Retinal pigment epithelial cell (primary cell): ENCODE data around the gene UBXN2A.

Experiments used
- DNase-seq: peaks from one replicate; pipeline ENCODE4 v3.0.0-alpha.2; 2010; ENCODE audit warnings: low read depth
- H3K4me3 ChIP-seq: 2 replicates; pipeline ENCODE4 v1.5.1; 2011; ENCODE audit warnings: mild to moderate bottlenecking, low read length, control low read depth, moderate library complexity
- TF ChIP-seq, protein P1 (sequence below): conservative IDR thresholded peaks from 2 replicates; pipeline ENCODE4 v1.5.1; 2011; ENCODE audit warnings: low read depth, low read length, control low read depth, inconsistent platforms

UBXN2A gene

GRCh38 chr2:24046930-24047702 is 106.9 kb downstream of the UBXN2A start, which contains the start of gene WDCP:
Gene WDCP (minus strand): TSS chr2:24047391. CDS start chr2:24039494, 7,897 bp downstream.
- TF ChIP-seq, protein P1, sequence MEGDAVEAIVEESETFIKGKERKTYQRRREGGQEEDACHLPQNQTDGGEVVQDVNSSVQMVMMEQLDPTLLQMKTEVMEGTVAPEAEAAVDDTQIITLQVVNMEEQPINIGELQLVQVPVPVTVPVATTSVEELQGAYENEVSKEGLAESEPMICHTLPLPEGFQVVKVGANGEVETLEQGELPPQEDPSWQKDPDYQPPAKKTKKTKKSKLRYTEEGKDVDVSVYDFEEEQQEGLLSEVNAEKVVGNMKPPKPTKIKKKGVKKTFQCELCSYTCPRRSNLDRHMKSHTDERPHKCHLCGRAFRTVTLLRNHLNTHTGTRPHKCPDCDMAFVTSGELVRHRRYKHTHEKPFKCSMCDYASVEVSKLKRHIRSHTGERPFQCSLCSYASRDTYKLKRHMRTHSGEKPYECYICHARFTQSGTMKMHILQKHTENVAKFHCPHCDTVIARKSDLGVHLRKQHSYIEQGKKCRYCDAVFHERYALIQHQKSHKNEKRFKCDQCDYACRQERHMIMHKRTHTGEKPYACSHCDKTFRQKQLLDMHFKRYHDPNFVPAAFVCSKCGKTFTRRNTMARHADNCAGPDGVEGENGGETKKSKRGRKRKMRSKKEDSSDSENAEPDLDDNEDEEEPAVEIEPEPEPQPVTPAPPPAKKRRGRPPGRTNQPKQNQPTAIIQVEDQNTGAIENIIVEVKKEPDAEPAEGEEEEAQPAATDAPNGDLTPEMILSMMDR, result no peak
- peak within 1 kb of the TSS; percentile 89 for H3K4me3 ChIP-seq
- DNase-seq, result peak; percentile 98

DNA sequence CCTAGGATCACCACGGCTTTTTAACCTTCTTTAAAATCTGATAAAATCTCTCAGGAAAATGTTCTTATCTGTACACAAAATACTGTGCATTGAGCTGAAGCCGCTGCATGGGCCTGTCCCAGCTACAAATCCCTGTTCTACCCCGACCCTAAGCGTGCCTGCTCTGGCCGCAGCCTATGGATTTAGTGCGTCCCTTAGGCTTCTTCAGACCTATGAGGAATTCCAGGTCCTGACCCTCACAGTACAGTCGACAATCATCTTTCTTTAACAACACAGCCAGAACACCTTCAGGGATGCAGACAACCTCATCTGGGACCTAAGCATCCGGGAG is 107.4 kb downstream of the UBXN2A start:
- no peak for DNase-seq
- H3K4me3 ChIP-seq, result peak overlapping the region; percentile 13
- TF ChIP-seq, protein P1, result no peak

GRCh38 chr2:24048769-24049484 is 108.7 kb downstream of the UBXN2A start:
- peak overlapping the region; percentile 71 for H3K4me3 ChIP-seq
- DNase-seq, result no peak

DNA sequence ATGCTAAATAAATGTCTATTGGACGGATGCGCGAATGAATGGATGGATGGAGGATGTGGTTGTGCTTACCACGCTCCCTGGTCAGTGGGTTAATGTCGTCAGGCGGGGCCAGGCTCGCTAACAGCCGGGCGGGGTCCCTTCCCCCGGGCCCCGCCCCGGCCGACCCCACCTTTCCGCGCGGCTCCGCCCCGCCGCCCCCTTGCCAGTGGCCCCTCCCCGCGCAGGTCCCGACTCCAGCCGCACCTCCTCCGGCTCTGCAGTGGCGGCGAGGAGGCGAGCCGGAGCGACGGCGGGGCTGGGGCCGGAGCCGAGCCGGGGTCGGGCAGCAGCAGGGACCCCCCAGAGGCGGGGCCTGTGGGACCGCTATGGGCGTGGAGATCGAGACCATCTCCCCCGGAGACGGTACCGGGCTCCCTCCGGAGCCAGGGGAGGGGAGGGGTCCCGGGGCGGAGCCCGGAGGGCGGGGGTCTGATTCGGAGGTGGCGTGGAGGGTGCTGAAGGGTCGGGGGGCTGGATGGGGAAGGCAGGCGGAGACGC is 109.3 kb downstream of the UBXN2A start, which contains the start of gene FKBP1B:
Gene FKBP1B (plus strand): TSS at position 257 of the 537 bp plus-strand sequence. CDS start 109 bp downstream, at position 366.
- DNase-seq, result peak; percentile 5
- TF ChIP-seq, protein P1, result no peak
- peak within 1 kb of the TSS; percentile 71 for H3K4me3 ChIP-seq

More at GRCh38 chr2:24048769-24049484, 108.7 kb downstream of the UBXN2A start:
- TF ChIP-seq, protein P1, result no peak

DNA sequence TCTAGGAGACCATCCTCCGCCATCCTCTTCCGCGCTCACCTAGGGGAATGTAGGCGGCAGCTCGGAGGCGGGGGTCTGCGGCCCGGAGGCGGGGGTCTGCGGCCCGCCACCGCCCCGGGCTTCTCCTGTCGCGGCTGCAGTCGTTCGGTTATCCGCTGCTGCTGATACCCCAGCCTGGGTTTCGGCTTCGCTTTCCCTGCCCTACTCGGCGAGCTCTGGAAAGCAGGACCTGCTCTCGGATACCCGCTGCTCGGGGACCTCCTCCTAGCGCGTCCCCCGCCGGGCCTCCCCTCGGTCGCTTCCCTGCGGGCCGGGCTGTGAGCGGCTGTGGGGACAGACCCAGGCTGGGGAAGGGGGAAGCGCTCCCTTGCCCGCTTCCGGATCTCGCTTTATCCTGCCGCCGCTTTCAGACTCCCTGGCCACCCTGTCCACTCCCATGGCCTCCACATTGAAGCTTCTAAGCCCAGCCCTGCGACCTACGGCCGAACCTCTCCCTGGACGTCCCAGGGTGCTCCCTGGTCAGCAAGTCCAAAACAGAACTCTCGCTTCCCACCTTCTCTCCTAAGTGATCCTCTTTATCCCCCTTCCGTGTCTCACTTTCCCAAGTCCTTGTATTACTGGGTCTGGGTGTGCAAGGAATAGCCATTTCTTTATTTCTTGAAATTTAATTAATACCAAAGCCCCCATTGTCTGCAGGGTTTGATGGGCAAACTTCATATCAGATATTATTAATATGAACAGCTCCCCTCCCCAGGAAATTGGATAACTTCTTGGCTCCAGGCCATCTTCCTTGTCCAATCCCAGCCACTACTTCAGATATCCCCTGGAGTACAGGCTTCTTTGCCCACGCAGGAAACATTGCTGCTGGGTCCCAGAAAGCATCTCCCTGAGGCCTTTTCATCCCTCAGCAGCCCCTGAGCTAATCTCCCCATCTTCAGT is 110.0 kb downstream of the UBXN2A start:
- peak overlapping the region; percentile 71 for H3K4me3 ChIP-seq
- TF ChIP-seq, protein P1, result no peak
- DNase-seq, result no peak

- H3K4me3 ChIP-seq, result no peak overlapping the region
- TF ChIP-seq, protein P1, result no peak
- no peak for DNase-seq
These were observed 111.6 kb downstream of the UBXN2A start for GRCh38 chr2:24051833-24052232.
